Liver (tissue), 9 donors: ENCODE data around the gene IGF1. TPM values are rescaled to one million over a fixed set of nuclear protein-coding genes. Genes with fewer than 3 reads are reported as not detected.
A peak's percentile ranks its signal among the peaks of the same experiment; 100 is the strongest.

Source experiments
- DNase-seq: peaks from one replicate; pipeline ENCODE4 v3.0.0-alpha.2; 2017; ENCODE audit warnings: low spot score
- H3K27ac ChIP-seq, 2 donors: one replicate each; pipeline ENCODE4 v1.7.0; 2013; ENCODE audit warnings: inconsistent platforms in 2 of 2, low read length in 2 of 2, control low read depth in 1 of 2, low read depth in 1 of 2, mild to moderate bottlenecking in 1 of 2
- H3K27me3 ChIP-seq, 4 donors: one replicate each; pipeline versions ENCODE4 v1.6.1 to v1.7.0; 2013; ENCODE audit warnings: low read length in 3 of 4, inconsistent platforms in 1 of 4, mild to moderate bottlenecking in 1 of 4, moderate library complexity in 1 of 4; ENCODE audit not compliant: control insufficient read depth in 4 of 4, insufficient read depth in 4 of 4
- H3K36me3 ChIP-seq, 4 donors: one replicate each; pipeline versions ENCODE4 v1.6.1 to v1.7.0; 2013; ENCODE audit warnings: low read length in 3 of 4, mild to moderate bottlenecking in 3 of 4, low read depth in 1 of 4, moderate library complexity in 1 of 4; ENCODE audit not compliant: control insufficient read depth in 4 of 4, insufficient read depth in 3 of 4
- H3K4me1 ChIP-seq, 4 donors: one replicate each; pipeline versions ENCODE4 v1.6.1 to v1.7.0; 2013; ENCODE audit warnings: low read length in 3 of 4, mild to moderate bottlenecking in 3 of 4, moderate library complexity in 1 of 4; ENCODE audit not compliant: control insufficient read depth in 4 of 4, insufficient read depth in 4 of 4
- H3K4me3 ChIP-seq, 3 donors: one replicate each; pipeline versions ENCODE4 v1.6.1 to v1.7.0; 2013; ENCODE audit warnings: low read length in 3 of 3, control low read depth in 1 of 3, low read depth in 1 of 3, mild to moderate bottlenecking in 1 of 3
- H3K9ac ChIP-seq, 2 donors: one replicate each; pipeline ENCODE4 v1.7.0; 2013; ENCODE audit warnings: low read length in 2 of 2, mild to moderate bottlenecking in 2 of 2, moderate library complexity in 2 of 2, control low read depth in 1 of 2, low read depth in 1 of 2
- H3K9me3 ChIP-seq, 4 donors: one replicate each; pipeline versions ENCODE4 v1.6.1 to v1.7.0; 2013; ENCODE audit warnings: low read length in 3 of 4; ENCODE audit not compliant: control insufficient read depth in 4 of 4
- FOXA1 ChIP-seq: IDR thresholded peaks from 2 replicates; pipeline ENCODE4 v1.6.1; 2016; ENCODE audit warnings: antibody characterized with exemption
- FOXA2 ChIP-seq: IDR thresholded peaks from 2 replicates; pipeline ENCODE4 v1.6.1; 2016; ENCODE audit warnings: antibody characterized with exemption
- HNF4A ChIP-seq, 2 donors: conservative IDR thresholded peaks; 2 replicates each; pipeline ENCODE4 v1.6.1; 2016; ENCODE audit warnings: antibody characterized with exemption in 2 of 2, mild to moderate bottlenecking in 2 of 2
- HNF4G ChIP-seq: IDR thresholded peaks from 2 replicates; pipeline ENCODE4 v1.6.1; 2016; ENCODE audit warnings: antibody characterized with exemption
- JUND ChIP-seq, 2 donors: IDR thresholded peaks; 2 replicates each; pipeline ENCODE4 v1.6.1; 2016; ENCODE audit warnings: antibody characterized with exemption in 2 of 2
- NR2F2 ChIP-seq: IDR thresholded peaks from 2 replicates; pipeline ENCODE4 v1.6.1; 2016; ENCODE audit warnings: antibody characterized with exemption
- SP1 ChIP-seq: IDR thresholded peaks from 2 replicates; pipeline ENCODE4 v1.6.1; 2018; ENCODE audit warnings: antibody characterized with exemption, mild to moderate bottlenecking
- TAF1 ChIP-seq: conservative IDR thresholded peaks from 2 replicates; pipeline ENCODE4 v1.6.1; 2016; ENCODE audit warnings: antibody characterized with exemption, mild to moderate bottlenecking
- YY1 ChIP-seq: IDR thresholded peaks from 2 replicates; pipeline ENCODE4 v1.6.1; 2016; ENCODE audit warnings: antibody characterized with exemption, mild to moderate bottlenecking
- WGBS: extraction: QIAGEN DNeasy Blood & Tissue Kit; methylation state at CpG from one replicate; pipeline ENCODE4 v1.1.7; 2013; 5-methylcytosine and 5-hydroxymethylcytosine counted together
- polyA plus RNA-seq, 2 donors: library from polyadenylated mRNA; stranded (reverse) in 1 of 2; unstranded in 1 of 2; fragments of 200-250 nt in 1 of 2; fragments of >200 nt in 1 of 2; fragmentation: Nextera tagmentation in 1 of 2; extraction: Ambion mirVana in 1 of 2; gene quantifications; one replicate each; pipeline versions ENCODE4 v1.2.1 to v1.2.3, GENCODE V29; 2013 to 2015
- total RNA-seq, 2 donors: library from RNA; depleted of rRNA; stranded (reverse); fragments of >200 nt; gene quantifications; one replicate each; pipeline ENCODE4 v1.2.3, GENCODE V29; 2014
- TF ChIP-seq, protein P1 (sequence below): IDR thresholded peaks from 2 replicates; pipeline ENCODE4 v1.6.1; 2016; ENCODE audit warnings: antibody characterized with exemption
- TF ChIP-seq, protein P2 (sequence below): IDR thresholded peaks from 2 replicates; pipeline ENCODE4 v1.6.1; 2016; ENCODE audit warnings: antibody characterized with exemption
- TF ChIP-seq, protein P3 (sequence below): IDR thresholded peaks from 2 replicates; pipeline ENCODE4 v1.6.1; 2016; ENCODE audit warnings: antibody characterized with exemption, mild to moderate bottlenecking
- TF ChIP-seq, protein P4 (sequence below): IDR thresholded peaks from 2 replicates; pipeline ENCODE4 v1.6.1; 2016; ENCODE audit warnings: antibody characterized with exemption
- TF ChIP-seq, protein P5 (sequence below): fragments of 150-350 bp; IDR thresholded peaks from 2 replicates; pipeline ENCODE4 v1.5.1; 2017; ENCODE audit warnings: improper control_type of control experiment, low read depth, low read length; ENCODE audit not compliant: missing input control
- donor health status: healthy.
- donor health status: healthy.
- donor health status: healthy.
- donor health status: healthy.
- donor health status: healthy.

The IGF1 gene
- total and polyA plus RNA-seq, 4 donors, result 0.61 to 118 (median 33.3) TPM

DNA sequence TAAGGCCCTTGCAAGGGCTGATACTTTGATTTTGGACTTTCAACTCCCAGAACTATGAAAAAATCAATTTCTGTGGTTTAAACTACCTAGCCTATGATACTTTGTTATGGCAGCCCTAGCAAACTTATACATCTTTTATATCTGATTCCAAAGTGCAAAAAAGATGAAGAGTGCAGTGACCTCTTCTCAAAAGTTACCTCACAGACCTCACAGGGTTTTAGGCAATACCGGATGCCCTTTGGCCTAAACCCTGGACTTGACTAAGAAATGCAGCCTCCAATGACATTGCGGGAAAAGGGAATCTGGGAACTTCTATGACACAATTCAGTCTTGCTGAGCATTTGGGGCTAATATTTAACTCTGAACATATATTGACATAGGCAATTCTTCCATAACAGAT lies 63.3 kb downstream of the IGF1 start (continued):
- TF ChIP-seq, protein P1, sequence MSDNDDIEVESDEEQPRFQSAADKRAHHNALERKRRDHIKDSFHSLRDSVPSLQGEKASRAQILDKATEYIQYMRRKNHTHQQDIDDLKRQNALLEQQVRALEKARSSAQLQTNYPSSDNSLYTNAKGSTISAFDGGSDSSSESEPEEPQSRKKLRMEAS, result peak; percentile 91
- TF ChIP-seq HNF4A (conservative IDR thresholded peaks at IDR 0.05) (peak; percentile 100), HNF4G (peak; percentile 98)
- TF ChIP-seq, protein P2, sequence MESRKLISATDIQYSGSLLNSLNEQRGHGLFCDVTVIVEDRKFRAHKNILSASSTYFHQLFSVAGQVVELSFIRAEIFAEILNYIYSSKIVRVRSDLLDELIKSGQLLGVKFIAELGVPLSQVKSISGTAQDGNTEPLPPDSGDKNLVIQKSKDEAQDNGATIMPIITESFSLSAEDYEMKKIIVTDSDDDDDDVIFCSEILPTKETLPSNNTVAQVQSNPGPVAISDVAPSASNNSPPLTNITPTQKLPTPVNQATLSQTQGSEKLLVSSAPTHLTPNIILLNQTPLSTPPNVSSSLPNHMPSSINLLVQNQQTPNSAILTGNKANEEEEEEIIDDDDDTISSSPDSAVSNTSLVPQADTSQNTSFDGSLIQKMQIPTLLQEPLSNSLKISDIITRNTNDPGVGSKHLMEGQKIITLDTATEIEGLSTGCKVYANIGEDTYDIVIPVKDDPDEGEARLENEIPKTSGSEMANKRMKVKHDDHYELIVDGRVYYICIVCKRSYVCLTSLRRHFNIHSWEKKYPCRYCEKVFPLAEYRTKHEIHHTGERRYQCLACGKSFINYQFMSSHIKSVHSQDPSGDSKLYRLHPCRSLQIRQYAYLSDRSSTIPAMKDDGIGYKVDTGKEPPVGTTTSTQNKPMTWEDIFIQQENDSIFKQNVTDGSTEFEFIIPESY, result peak; percentile 96

DNA sequence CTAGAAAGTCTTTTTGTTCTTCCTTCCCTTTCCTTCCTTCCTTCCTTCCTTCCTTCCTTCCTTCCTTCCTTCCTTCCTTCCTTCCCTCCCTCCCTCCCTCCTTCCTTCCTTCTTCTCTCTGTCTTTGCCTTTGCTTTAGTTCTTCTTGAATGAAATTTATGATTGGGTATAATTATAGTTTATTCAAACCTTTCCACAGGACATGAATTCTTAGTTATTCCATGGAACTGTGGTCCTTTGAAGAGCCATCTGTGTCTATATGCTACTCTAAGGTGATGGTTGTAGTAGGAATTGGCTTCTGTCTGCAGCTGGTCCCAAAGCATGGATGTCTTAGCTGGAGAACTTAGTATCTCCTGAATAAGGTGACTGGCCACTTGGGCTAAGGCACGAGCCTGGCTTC lies 64.8 kb downstream of the IGF1 start:
- WGBS, result 45% methylated on average over 1 of the region's 1 CpG
- Histone ChIP-seq H3K27me3 (no peaks in the 10 kb centered on the region), H3K9ac (no peak overlapping the region), H3K9me3 (peaks cover 0 to 8% (median 0%) of the 10 kb centered on the region in 4 donors), H3K4me1 (peaks cover 3 to 33% (median 16%) of the 10 kb centered on the region in 4 donors), H3K4me3 (no peak overlapping the region), H3K27ac (no peak overlapping the region), H3K36me3 (peaks cover 0 to 21% (median 19%) of the 10 kb centered on the region in 4 donors)
- TF ChIP-seq SP1 (no peak), NR2F2 (no peak), FOXA2 (no peak), JUND (IDR thresholded peaks at IDR 0.05) (no peak), FOXA1 (no peak)
- TF ChIP-seq, protein P3, sequence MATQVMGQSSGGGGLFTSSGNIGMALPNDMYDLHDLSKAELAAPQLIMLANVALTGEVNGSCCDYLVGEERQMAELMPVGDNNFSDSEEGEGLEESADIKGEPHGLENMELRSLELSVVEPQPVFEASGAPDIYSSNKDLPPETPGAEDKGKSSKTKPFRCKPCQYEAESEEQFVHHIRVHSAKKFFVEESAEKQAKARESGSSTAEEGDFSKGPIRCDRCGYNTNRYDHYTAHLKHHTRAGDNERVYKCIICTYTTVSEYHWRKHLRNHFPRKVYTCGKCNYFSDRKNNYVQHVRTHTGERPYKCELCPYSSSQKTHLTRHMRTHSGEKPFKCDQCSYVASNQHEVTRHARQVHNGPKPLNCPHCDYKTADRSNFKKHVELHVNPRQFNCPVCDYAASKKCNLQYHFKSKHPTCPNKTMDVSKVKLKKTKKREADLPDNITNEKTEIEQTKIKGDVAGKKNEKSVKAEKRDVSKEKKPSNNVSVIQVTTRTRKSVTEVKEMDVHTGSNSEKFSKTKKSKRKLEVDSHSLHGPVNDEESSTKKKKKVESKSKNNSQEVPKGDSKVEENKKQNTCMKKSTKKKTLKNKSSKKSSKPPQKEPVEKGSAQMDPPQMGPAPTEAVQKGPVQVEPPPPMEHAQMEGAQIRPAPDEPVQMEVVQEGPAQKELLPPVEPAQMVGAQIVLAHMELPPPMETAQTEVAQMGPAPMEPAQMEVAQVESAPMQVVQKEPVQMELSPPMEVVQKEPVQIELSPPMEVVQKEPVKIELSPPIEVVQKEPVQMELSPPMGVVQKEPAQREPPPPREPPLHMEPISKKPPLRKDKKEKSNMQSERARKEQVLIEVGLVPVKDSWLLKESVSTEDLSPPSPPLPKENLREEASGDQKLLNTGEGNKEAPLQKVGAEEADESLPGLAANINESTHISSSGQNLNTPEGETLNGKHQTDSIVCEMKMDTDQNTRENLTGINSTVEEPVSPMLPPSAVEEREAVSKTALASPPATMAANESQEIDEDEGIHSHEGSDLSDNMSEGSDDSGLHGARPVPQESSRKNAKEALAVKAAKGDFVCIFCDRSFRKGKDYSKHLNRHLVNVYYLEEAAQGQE, result no peak
- TF ChIP-seq, protein P1, result no peak
- TF ChIP-seq, protein P4, sequence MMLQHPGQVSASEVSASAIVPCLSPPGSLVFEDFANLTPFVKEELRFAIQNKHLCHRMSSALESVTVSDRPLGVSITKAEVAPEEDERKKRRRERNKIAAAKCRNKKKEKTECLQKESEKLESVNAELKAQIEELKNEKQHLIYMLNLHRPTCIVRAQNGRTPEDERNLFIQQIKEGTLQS, result no peak
- no peak for DNase-seq

DNA sequence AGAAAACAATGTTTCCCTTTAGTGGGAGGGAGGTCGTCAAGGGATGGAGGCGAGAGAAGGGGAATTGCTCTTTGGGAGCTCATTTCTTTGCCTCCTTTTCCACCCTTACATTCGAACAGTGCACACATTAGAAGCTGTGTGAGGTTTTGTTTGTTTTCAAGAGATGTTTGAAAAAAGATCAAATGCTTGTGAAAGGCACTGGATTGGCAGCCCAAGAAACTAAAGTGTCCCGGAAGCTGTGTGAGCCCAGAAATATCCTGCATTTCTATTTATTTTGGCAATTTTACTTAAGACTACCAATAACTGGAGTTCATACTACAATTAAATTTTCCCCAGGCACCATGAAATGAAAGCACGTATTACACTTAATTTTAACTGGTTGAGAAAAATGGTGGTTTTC lies 67.0 kb downstream of the IGF1 start:
- peaks cover 0 to 23% (median 11%) of the 10 kb centered on the region in 4 donors for H3K36me3 ChIP-seq
- whole genome bisulfite sequencing, result 29% methylated on average over 5 of the region's 5 CpGs
- peaks cover 0 to 8% (median 0%) of the 10 kb centered on the region in 4 donors for H3K9me3 ChIP-seq
- peaks cover 1 to 45% (median 22%) of the 10 kb centered on the region in 4 donors for H3K4me1 ChIP-seq
- H3K27me3 ChIP-seq, result no peaks in the 10 kb centered on the region
- no peak for DNase-seq
- H3K4me3 ChIP-seq, result no peak overlapping the region
- no peak overlapping the region for H3K9ac ChIP-seq
- peak overlapping the region; percentile 10 to 59 for H3K27ac ChIP-seq
- TF ChIP-seq, protein P3, result no peak
- TF ChIP-seq JUND (IDR thresholded peaks at IDR 0.05) (peak in 1 of 2 donors; percentile 20), FOXA1 (no peak), TAF1 (no peak), SP1 (peak; percentile 46), FOXA2 (no peak), NR2F2 (no peak), YY1 (peak; percentile 78)
- TF ChIP-seq, protein P2, result peak; percentile 43
- TF ChIP-seq, protein P4, result no peak
- TF ChIP-seq, protein P5, sequence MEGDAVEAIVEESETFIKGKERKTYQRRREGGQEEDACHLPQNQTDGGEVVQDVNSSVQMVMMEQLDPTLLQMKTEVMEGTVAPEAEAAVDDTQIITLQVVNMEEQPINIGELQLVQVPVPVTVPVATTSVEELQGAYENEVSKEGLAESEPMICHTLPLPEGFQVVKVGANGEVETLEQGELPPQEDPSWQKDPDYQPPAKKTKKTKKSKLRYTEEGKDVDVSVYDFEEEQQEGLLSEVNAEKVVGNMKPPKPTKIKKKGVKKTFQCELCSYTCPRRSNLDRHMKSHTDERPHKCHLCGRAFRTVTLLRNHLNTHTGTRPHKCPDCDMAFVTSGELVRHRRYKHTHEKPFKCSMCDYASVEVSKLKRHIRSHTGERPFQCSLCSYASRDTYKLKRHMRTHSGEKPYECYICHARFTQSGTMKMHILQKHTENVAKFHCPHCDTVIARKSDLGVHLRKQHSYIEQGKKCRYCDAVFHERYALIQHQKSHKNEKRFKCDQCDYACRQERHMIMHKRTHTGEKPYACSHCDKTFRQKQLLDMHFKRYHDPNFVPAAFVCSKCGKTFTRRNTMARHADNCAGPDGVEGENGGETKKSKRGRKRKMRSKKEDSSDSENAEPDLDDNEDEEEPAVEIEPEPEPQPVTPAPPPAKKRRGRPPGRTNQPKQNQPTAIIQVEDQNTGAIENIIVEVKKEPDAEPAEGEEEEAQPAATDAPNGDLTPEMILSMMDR, result no peak
